ENCODE data around the gene SYT11.
"Not testable (repeated sequence)": the region's sequence is repeated elsewhere in the genome, so short reads cannot be mapped to it uniquely, and the experiment has no call there.

SYT11 gene

GRCh38 chr1:155859234-155859829, at the start of gene SYT11:
TSS of gene SYT11 (plus strand) at chr1:155859567. CDS start at chr1:155859762, 195 bp downstream.
- peak; percentile 95 for DNase-seq

GRCh38 chr1:155812878-155813277, 46.5 kb upstream of the SYT11 start:
- DNase-seq, result no peak

GRCh38 chr1:155813672-155814071, 45.7 kb upstream of the SYT11 start:
- no peak for DNase-seq

- DNase-seq, result no peak
Measured at GRCh38 chr1:155816351-155816750, 43.0 kb upstream of the SYT11 start.

- DNase-seq, result no peak
Measured at GRCh38 chr1:155827450-155827849, 31.9 kb upstream of the SYT11 start.

GRCh38 chr1:155831279-155831976, 27.9 kb upstream of the SYT11 start:
- no peak for DNase-seq

GRCh38 chr1:155833665-155834295, 25.6 kb upstream of the SYT11 start:
- no peak for DNase-seq

- DNase-seq, result no peak
Measured at GRCh38 chr1:155834296-155834926, 25.0 kb upstream of the SYT11 start.

GRCh38 chr1:155834927-155835399, 24.4 kb upstream of the SYT11 start:
- DNase-seq, result not testable (repeated sequence)

GRCh38 chr1:155835548-155835947, 23.8 kb upstream of the SYT11 start:
- DNase-seq, result no peak

- DNase-seq, result no peak
Measured at GRCh38 chr1:155840386-155840785, 19.0 kb upstream of the SYT11 start.

GRCh38 chr1:155844860-155845421, 14.4 kb upstream of the SYT11 start:
- no peak for DNase-seq

GRCh38 chr1:155847823-155848529, 11.4 kb upstream of the SYT11 start:
- no peak for DNase-seq

- no peak for DNase-seq
Measured at GRCh38 chr1:155850345-155850744, 9.0 kb upstream of the SYT11 start.

- DNase-seq, result no peak
Measured at GRCh38 chr1:155856257-155856974, 3.0 kb upstream of the SYT11 start.

- DNase-seq, result peak; percentile 91
Measured at GRCh38 chr1:155856975-155857930, 2.1 kb upstream of the SYT11 start, which contains the start of gene GON4L. TSS of gene GON4L (minus strand) at chr1:155857214. CDS start at chr1:155853780, 3,434 bp downstream.

GRCh38 chr1:155858800-155859233, 550 bp upstream of the SYT11 start:
- peak; percentile 31 for DNase-seq

GRCh38 chr1:155859881-155860871, 809 bp downstream of the SYT11 start:
- peak; percentile 81 for DNase-seq

GRCh38 chr1:155860970-155861510, 1.7 kb downstream of the SYT11 start:
- no peak for DNase-seq

Measured in CD4-positive, alpha-beta T cell treated with Interleukin-15 for 1 hour (primary cell).